Measurements from ENCODE around the gene DRC1. TPM values are rescaled to one million over a fixed set of nuclear protein-coding genes. Genes with fewer than 3 reads are reported as not detected.

Gene DRC1
- total RNA-seq, 1 experiment from 2014 or later, result not detected

DNA sequence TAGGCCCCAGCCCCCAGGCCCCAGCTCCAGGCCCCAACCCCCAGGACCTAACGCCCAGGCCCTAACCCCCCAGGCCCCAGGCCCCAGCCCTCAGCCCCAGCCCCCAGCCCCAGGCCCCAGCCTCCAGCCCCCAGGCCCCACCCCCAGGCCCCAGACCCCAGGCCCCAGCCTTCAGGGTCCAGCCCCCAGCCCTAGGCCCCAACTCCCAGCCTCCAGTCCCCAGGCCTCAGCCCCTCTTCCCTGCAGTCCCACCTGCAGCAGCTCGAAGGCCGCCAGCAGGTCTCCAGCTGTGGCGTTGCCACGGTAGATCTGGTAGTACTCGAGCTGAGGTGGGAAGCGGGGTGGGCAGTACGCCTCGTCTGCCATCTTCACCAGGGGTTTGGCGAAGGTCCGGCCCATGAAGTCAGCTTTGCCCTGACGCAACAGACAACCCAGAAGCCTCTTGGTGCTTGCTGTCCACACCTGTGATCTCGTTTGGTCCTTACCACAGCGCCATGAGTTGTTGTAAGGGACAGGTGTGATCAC is 72.6 kb downstream of the DRC1 start:
- no peak overlapping the region for H3K27ac ChIP-seq (ENCODE audit: low read depth, low read length, poor library complexity, severe bottlenecking)
- H3K4me1 ChIP-seq (ENCODE audit: insufficient read depth, low read length, poor library complexity, severe bottlenecking), result no peaks in the 10 kb centered on the region
- peaks cover 2% of the 10 kb centered on the region for H3K9me3 ChIP-seq (ENCODE audit: low read depth, low read length, poor library complexity, severe bottlenecking)
- BruUV-seq (replicated peaks), result no TSS peak
- TF ChIP-seq EZH2 (IDR thresholded peaks at IDR 0.05; ENCODE audit: borderline replicate concordance, low read depth, low read length, poor library complexity, severe bottlenecking), result no peak
- TF ChIP-seq, protein P1, sequence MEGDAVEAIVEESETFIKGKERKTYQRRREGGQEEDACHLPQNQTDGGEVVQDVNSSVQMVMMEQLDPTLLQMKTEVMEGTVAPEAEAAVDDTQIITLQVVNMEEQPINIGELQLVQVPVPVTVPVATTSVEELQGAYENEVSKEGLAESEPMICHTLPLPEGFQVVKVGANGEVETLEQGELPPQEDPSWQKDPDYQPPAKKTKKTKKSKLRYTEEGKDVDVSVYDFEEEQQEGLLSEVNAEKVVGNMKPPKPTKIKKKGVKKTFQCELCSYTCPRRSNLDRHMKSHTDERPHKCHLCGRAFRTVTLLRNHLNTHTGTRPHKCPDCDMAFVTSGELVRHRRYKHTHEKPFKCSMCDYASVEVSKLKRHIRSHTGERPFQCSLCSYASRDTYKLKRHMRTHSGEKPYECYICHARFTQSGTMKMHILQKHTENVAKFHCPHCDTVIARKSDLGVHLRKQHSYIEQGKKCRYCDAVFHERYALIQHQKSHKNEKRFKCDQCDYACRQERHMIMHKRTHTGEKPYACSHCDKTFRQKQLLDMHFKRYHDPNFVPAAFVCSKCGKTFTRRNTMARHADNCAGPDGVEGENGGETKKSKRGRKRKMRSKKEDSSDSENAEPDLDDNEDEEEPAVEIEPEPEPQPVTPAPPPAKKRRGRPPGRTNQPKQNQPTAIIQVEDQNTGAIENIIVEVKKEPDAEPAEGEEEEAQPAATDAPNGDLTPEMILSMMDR (conservative IDR thresholded peaks at IDR 0.05; ENCODE audit: low read depth, low read length), result no peak
- H3K4me3 ChIP-seq (ENCODE audit: low read depth, low read length, poor library complexity, severe bottlenecking), result no peak overlapping the region
- CTCF ChIA-PET, result no interaction called here
- no peaks in the 10 kb centered on the region for H3K27me3 ChIP-seq (replicated peaks; ENCODE audit: insufficient read depth, low read depth, low read length, poor library complexity)
- no peaks in the 10 kb centered on the region for H3K36me3 ChIP-seq (ENCODE audit: insufficient read depth, low read length, poor library complexity, severe bottlenecking)
- POLR2A ChIA-PET (ENCODE audit: low non-redundant PET), result no interaction called here
- intact Hi-C loops (cut with micrococcal nuclease; ENCODE audit: unreplicated experiment), result no loop called here
- no peak for DNase-seq (ENCODE audit: low spot score)

DNA sequence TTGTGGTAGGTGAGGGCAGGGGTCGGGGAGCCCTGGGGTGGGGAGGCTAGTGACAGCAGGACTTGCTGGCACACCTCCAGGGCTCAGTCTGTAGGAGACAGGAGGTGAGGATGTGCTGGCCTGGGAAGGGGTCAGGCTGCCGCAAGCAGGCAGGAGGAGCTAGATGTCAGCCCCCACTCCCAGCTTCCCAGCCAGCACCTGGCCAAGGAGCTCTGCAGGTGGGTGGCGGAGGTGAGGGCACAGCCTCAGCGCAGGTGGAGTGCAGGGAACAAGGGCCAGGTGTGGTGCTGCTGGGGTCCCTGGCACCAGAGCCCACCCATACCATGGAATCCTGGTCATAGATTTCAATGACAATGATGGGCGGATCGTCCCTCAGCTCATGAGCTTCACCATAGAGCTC is 73.3 kb downstream of the DRC1 start:
- BruUV-seq (replicated peaks), result no TSS peak
- ChIA-PET CTCF (no interaction called here), POLR2A (ENCODE audit: low non-redundant PET) (no interaction called here)
- H3K27ac ChIP-seq (ENCODE audit: low read depth, low read length, poor library complexity, severe bottlenecking), result no peak overlapping the region
- H3K27me3 ChIP-seq (replicated peaks; ENCODE audit: insufficient read depth, low read depth, low read length, poor library complexity), result no peaks in the 10 kb centered on the region
- DNase-seq (ENCODE audit: low spot score), result no peak
- intact Hi-C loops (cut with micrococcal nuclease; ENCODE audit: unreplicated experiment), result no loop called here
- no peak for TF ChIP-seq EZH2 (IDR thresholded peaks at IDR 0.05; ENCODE audit: borderline replicate concordance, low read depth, low read length, poor library complexity, severe bottlenecking)
- no peaks in the 10 kb centered on the region for H3K9me3 ChIP-seq (ENCODE audit: low read depth, low read length, poor library complexity, severe bottlenecking)
- H3K36me3 ChIP-seq (ENCODE audit: insufficient read depth, low read length, poor library complexity, severe bottlenecking), result no peaks in the 10 kb centered on the region
- H3K4me3 ChIP-seq (ENCODE audit: low read depth, low read length, poor library complexity, severe bottlenecking), result no peak overlapping the region
- no peaks in the 10 kb centered on the region for H3K4me1 ChIP-seq (ENCODE audit: insufficient read depth, low read length, poor library complexity, severe bottlenecking)

DNA sequence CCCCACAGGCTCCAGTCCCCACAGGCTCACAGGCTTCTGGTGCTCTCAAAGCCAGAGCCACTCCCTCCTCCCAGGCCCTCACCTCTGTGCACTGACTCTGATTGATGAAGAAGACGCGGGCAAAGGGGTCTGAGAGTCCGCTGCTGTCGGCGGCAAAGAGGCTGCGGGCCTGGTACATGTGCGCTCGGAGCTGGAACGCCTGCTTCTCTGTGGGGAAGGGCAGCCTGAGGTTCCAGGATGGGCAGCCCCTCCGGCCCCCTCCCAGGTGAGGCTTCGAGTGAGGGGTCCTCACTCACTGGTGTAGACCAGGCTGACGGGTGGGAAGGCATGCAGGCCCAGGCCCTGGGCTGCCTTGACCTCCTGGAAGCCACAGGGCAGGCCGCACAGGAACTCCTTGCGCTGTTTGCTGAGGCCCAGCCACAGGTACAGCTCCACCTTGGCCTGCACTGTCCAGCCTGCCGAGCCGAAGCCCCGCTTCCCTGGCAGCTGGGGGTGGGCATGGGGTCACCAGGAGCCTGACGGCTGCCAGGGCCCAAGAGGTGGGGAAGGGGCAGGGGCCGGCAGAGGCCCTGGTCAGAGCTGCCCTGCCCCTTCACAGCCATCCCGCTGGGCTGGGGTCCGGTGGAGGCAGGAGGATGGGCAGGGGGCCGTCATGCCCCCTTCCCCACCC is 74.2 kb downstream of the DRC1 start:
- H3K27ac ChIP-seq (ENCODE audit: low read depth, low read length, poor library complexity, severe bottlenecking), result no peak overlapping the region
- H3K4me1 ChIP-seq (ENCODE audit: insufficient read depth, low read length, poor library complexity, severe bottlenecking), result no peaks in the 10 kb centered on the region
- H3K4me3 ChIP-seq (ENCODE audit: low read depth, low read length, poor library complexity, severe bottlenecking), result no peak overlapping the region
- intact Hi-C loops (cut with micrococcal nuclease; ENCODE audit: unreplicated experiment), result no loop called here
- ChIA-PET CTCF (no interaction called here), POLR2A (ENCODE audit: low non-redundant PET) (no interaction called here)
- H3K36me3 ChIP-seq (ENCODE audit: insufficient read depth, low read length, poor library complexity, severe bottlenecking), result no peaks in the 10 kb centered on the region
- no peak for TF ChIP-seq EZH2 (IDR thresholded peaks at IDR 0.05; ENCODE audit: borderline replicate concordance, low read depth, low read length, poor library complexity, severe bottlenecking)
- TF ChIP-seq, protein P1 (conservative IDR thresholded peaks at IDR 0.05; ENCODE audit: low read depth, low read length), result no peak
- BruUV-seq (replicated peaks), result no TSS peak
- H3K9me3 ChIP-seq (ENCODE audit: low read depth, low read length, poor library complexity, severe bottlenecking), result no peaks in the 10 kb centered on the region
- no peaks in the 10 kb centered on the region for H3K27me3 ChIP-seq (replicated peaks; ENCODE audit: insufficient read depth, low read depth, low read length, poor library complexity)
- no peak for DNase-seq (ENCODE audit: low spot score)

All from A673 (cell line).